ENCODE measurements around the gene CDH23.

The CDH23 gene

DNA sequence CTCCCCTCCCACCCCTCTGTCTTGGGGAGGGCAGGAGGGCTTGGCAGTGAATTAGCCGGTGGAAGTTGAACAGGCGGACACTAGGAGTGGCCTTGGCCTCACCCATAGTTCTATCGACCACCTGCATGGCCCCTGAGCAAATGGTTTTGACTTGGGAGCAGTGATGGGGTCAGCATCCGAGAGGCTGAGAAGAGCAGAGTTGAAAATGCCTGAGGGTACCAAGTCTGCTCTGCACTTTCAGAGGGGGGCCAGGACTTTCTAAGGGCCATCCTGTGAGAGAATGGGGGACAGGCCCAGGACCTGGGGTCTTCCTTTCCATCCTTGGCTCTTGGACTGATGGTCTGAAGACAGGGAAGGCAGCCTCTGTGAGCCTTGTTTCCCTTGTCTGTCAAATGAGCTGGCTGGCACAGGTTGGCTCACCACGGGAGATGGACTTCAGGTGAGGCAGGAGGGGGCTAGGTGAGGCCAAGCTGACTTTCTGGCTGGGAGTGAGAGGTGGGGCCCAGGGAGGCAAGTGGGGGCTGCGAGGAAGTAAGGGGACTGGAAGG lies 29.4 kb downstream of the CDH23 start:
- DNase-seq: no peak

DNA sequence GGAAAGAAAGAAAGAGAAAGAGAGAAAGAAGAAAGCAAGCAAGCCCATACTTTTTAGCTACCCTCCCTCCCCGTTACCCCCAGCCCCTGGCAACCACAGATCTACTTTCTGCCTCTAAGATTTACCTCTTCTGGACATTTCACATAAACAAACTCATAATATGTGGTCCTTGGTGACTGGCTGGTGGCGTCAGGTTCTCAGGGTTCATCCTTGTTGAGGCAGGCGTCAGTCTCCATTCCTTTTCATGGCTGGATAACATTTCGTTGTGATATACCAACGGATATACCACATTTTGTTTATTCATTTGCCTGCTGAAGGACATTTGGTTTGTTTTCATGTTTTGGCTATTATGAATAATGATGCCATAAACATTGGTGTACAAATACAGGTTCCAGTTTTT lies 30.5 kb downstream of the CDH23 start:
- no peak for DNase-seq

DNA sequence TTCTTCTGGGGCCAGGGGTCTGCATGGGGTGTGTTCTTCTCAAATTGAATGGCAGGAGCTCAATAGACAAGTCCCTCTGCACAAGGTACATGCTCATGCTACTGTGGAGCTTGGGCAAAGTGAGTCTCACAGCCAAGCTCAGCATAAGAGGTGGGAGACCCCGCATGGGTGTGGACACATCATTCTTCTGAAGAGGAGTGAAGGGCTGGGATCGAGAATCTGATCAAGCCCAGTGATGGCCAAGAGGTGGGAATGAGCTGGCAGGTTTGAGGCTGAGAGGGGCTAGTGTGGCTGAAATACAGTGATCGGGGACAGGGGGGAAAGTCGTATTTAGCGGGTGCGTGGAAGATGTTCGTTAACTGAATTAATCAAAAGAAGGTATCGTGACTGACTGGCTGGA lies 32.6 kb downstream of the CDH23 start:
- no peak for DNase-seq

- DNase-seq: no peak
Observed at GRCh38 chr10:71429929-71430328, 33.2 kb downstream of the CDH23 start.

DNA sequence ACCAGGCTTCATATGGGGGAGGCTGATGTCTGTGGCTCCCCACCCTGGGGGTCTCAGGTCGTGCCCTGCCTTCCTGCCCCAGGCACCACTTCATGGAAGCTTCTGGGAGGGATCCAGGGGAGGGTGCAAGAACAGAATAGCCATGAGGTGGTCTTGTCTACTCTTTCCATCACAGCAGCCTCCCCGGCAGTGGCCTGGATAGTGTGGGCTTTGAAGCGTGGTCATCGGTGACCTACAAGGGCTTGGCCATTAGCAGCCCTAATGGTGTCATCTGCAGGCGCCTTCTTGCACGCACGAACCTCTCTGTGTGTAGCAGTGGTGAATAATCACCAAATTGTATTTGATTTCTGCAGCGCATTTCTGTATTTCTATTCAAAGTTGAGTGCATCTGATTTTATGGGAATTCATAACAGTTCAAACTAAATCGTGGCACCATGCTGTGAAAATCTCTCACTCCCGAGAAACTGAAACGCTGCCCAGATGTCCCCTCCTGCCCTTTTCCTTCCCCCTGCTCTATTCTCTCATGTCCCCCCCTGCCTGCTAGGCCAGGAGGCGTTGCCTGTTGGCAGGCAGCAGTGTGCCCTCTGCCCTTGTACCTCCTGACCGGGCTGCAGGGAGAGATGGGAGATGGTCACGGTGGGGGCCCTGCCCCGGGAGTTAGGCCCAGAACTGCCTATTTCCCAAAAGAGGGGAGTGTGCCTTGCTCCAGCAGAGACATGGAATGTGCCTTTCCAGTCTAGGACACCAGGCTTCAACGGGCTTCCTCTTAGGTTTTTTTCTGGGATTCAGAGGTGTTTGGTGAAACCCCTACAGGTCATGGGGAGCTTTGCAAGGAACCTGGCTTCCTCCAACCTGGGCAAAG lies 34.8 kb downstream of the CDH23 start:
- no peak for DNase-seq

- DNase-seq: no peak
Observed at GRCh38 chr10:71432101-71432905, 35.6 kb downstream of the CDH23 start.

DNA sequence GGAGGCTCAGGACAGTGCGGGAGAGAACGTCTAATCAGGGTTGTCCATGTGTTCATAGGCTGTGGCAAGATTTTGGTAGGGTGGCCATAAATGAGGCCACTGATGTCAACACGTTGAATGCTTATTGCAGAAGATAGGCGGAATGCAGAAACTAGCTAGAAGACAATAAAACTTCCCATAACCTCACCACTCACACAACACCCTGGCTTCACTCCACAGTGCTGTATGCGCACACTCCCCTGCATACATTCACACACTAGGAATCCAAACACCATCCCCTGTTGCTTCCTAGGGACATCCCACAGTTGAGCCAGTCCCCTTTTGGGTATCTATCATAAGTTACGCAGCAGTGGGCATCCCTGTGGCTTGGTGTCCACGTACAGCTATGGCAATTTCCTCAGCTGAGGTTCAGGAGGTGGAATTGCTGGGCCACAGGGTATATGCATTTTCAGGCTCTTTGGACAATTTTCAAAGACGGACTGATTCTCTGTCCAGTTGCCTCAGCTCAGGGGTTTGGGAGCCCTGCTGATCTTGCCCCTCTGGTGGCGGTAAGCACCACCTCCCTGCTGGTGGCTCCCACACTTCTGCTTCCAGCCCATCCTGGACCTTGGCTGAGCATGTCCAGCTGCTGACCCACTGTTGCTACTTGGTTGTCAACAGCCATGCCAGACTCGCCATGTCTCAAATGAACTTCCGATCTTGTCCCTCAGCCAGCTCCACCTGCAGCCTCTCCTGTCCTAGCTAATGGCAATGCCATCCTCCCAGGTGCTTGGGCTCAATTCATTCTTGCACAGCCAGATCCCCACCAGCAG lies 36.4 kb downstream of the CDH23 start:
- no peak for DNase-seq

GRCh38 chr10:71433768-71434744 lies 37.3 kb downstream of the CDH23 start:
- no peak for DNase-seq

DNA sequence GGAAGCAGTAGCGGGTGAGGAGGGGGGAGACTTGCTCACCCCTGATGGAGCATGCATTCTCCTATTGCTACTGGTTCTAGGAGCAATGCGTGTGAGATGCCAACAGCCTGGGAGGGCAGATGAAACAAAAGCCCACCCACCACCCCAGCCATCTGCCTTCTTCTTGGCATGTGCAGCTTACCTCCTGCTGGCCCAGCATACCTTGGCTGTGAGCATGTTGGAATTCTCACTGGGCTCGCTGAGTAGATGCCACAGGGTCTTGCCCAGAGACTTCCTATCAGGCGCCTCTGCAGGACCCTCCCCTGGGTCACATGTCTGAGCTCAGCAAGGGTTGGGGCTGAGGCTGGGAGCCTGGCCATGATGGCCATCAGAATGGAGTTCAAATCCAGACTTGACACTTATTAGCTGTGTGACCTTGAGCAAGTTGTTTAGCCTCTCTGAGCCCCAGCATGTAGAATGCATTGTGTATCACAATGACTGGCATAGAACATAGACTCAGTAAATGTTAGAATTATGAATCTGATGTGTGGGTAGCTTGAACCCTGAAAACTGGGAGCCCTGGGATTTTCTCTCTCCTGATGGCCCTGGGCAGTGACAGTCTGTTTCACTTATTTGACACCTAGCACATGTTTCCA lies 38.2 kb downstream of the CDH23 start:
- no peak for DNase-seq

DNA sequence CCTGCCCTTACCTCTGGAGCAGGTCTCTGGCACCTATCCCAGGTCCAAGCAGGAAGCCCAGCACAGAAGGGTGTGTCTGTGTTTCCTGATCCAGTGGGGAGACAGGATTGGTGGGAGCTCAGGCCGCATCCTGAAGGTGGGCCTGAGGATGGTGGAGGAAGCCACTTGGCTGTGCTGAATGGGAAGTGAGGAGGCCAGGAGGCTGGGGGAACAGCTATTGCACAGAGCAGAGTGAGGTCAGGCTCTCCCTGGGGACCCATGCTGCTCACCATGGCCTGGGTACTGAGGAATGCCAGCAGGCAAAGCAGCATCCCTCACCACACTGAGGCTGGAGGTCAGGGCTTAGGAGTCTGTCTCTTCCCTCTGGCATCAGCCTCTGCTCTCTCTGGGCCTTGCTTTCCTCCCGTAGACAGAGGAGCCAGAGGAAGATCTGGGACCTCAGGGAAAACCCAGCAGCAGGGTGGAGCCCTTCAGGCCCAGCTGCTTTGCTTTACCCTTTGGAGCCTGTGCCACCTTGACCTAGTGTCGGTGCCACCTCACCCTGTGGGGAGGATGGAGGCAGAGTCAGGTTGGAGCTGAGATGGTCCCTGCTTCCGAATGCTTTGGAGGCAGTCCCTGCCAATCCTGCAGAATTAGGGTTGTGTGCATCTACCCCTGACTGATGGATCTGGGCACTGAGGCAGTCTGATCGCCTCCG lies 39.0 kb downstream of the CDH23 start:
- DNase-seq: no peak

GRCh38 chr10:71436268-71437125 lies 39.8 kb downstream of the CDH23 start:
- DNase-seq: no peak

GRCh38 chr10:71437537-71438092 lies 40.9 kb downstream of the CDH23 start:
- no peak for DNase-seq

- no peak for DNase-seq
Observed at GRCh38 chr10:71438761-71439160, 42.0 kb downstream of the CDH23 start.

DNA sequence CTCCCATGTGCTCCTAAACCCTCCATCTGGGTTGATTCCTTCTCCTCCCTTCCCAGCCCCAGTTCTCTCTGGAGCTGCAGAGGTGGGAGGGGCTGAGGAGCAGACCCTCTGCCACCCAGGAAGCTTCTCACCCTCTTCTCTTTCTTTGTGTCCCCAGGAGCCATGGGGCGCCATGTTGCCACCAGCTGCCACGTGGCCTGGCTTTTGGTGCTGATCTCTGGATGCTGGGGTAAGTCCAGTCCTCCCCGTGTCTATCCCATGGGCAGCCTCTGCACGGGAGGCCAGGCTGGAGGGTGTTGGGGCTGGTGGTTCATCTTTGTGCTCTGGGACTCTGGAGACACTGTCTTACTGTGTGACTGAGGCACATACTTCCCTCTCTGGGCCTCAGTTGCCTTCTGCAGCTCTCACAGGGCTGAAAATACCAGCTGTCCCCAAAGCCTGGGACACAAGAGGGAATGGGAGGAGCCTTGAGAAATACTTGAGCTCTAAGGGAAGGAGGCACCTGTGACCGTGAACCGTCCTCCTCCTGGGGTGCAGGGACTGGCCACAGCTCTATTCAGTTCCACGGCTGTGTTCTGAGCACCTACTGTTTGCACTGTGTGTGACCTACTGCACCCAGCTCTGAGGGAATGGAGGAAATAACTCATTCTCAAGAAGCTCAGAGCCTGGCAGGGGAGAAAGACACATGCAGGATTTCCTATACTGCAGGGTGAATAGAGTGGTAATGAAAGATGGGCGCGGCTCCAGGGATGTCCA lies 43.1 kb downstream of the CDH23 start:
- DNase-seq: no peak

- no peak for DNase-seq
Observed at GRCh38 chr10:71440506-71441035, 43.9 kb downstream of the CDH23 start.

DNA sequence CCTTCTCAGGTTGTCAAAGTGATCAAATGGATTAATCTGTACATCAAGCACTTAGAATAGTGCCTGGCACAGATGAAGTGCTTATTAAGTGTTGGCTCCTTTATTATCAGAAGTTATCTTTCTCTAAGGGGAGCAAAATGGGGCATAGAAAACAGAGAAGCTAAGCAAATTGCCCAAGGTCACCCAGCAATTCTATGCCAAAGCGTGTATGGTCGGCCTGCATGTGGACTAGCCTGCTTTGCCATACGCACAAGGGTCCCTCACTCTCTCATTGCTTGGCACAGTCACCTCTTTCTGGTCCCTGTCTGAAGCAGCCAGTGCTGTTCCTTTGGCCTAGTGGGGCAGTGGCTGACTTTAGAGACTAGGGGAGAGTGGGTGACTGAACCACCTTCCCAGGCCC lies 45.3 kb downstream of the CDH23 start:
- no peak for DNase-seq

- no peak for DNase-seq
Observed at GRCh38 chr10:71442859-71443570, 46.3 kb downstream of the CDH23 start.
